Panc1 (cell line): ENCODE data around the gene DAPK2. TPM values are rescaled to one million over a fixed set of nuclear protein-coding genes. Genes with fewer than 3 reads are reported as not detected.

Experiments
- ATAC-seq: fragments of 200-7000 bp; cut with Tn5 transposase; 2 replicates; pipeline ENCODE4 v1.9.1; 2020; ENCODE audit warnings: mild to moderate bottlenecking, moderate library complexity
- BruUV-seq: library from RNA; stranded (reverse); fragments of 400-500 nt; replicated peaks from 2 replicates; lab custom pipeline; 2021; lab: Mats Ljungman, UMichigan
- CTCF ChIA-PET: fragments of 300-600 bp; sonication (Branson Sonifier 250); formaldehyde crosslinking; loops from one replicate; lab custom pipeline; 2022; ENCODE audit warnings: antibody characterized with exemption; lab: Charles Lee
- POLR2A ChIA-PET: fragments of 300-600 bp; sonication (Branson Sonifier 250); formaldehyde crosslinking; loops from one replicate; lab custom pipeline; 2022; ENCODE audit warnings: antibody characterized with exemption; lab: Charles Lee
- DNase-seq: peaks from one replicate; pipeline ENCODE4 v3.0.0-alpha.2; 2010; ENCODE audit warnings: low read depth, low spot score
- H3K27ac ChIP-seq: 2 replicates; pipeline ENCODE4 v1.5.1; 2011; ENCODE audit warnings: mild to moderate bottlenecking, low read length, inconsistent platforms
- H3K27me3 ChIP-seq: fragments of 200-500 bp; sonication (Bioruptor generic); 2 replicates; pipeline ENCODE4 v1.6.0; 2014; ENCODE audit warnings: low read length, inconsistent platforms; ENCODE audit not compliant: control insufficient read depth, insufficient read depth
- H3K36me3 ChIP-seq: fragments of 200-500 bp; sonication (Bioruptor generic); 2 replicates; pipeline ENCODE4 v1.5.1; 2014; ENCODE audit warnings: inconsistent platforms, mild to moderate bottlenecking, low read length, moderate library complexity; ENCODE audit not compliant: control insufficient read depth, insufficient read depth
- H3K4me1 ChIP-seq: 2 replicates; pipeline ENCODE4 v1.5.1; 2011; ENCODE audit warnings: inconsistent platforms, mild to moderate bottlenecking, low read length, moderate library complexity; ENCODE audit not compliant: control insufficient read depth, insufficient read depth
- H3K4me3 ChIP-seq, 2 experiments: 2 replicates each; pipeline ENCODE4 v1.5.1; 2011 to 2012; ENCODE audit warnings: low read depth in 2 of 2, low read length in 2 of 2, mild to moderate bottlenecking in 2 of 2, inconsistent platforms in 1 of 2, moderate library complexity in 1 of 2
- H3K9me3 ChIP-seq: fragments of 200-500 bp; sonication (Bioruptor generic); 2 replicates; pipeline ENCODE4 v1.5.1; 2014; ENCODE audit warnings: low read depth, mild to moderate bottlenecking, inconsistent platforms, low read length, moderate library complexity; ENCODE audit not compliant: control insufficient read depth, insufficient read depth
- CTCF ChIP-seq: fragments of 450-650 bp; IDR thresholded peaks from 2 replicates; pipeline ENCODE4 v1.5.1; 2017; ENCODE audit warnings: mild to moderate bottlenecking
- POLR2AphosphoS5 ChIP-seq: IDR thresholded peaks from 2 replicates; pipeline ENCODE4 v1.6.1; 2012; ENCODE audit warnings: mild to moderate bottlenecking, low read depth, low read length, moderate library complexity
- REST ChIP-seq, 2 experiments: IDR thresholded peaks; 2 replicates each; pipeline ENCODE4 v1.6.1; 2011 to 2012; ENCODE audit warnings: low read depth in 2 of 2, control low read depth in 1 of 2, low read length in 1 of 2, mild to moderate bottlenecking in 1 of 2, moderate library complexity in 1 of 2; ENCODE audit not compliant: insufficient read depth in 1 of 2
- SIN3A ChIP-seq: IDR thresholded peaks from 2 replicates; pipeline ENCODE4 v1.6.1; 2012; ENCODE audit warnings: low read depth, mild to moderate bottlenecking, low read length, moderate library complexity, borderline replicate concordance; ENCODE audit not compliant: insufficient read depth
- TCF7L2 ChIP-seq: IDR thresholded peaks from 2 replicates; pipeline ENCODE4 v1.6.1; 2011; ENCODE audit warnings: mild to moderate bottlenecking, low read depth, low read length, inconsistent platforms
- in situ Hi-C: cut with HindIII; loops from 2 replicates; pipeline ENCODE4 v1.10.0; 2016; ENCODE audit warnings: low sequenced_read_pairs, low pct_unique_long_range_greater_than_20kb
- intact Hi-C: fragments of 100-400 bp; cut with micrococcal nuclease; formaldehyde crosslinking; loops from one replicate; pipeline ENCODE4 v1.10.0; 2022; ENCODE audit not compliant: unreplicated experiment
- total RNA-seq: library from RNA; stranded (reverse); gene quantifications from one replicate; pipeline ENCODE4 v1.2.1, GENCODE V29; 2021; ENCODE audit not compliant: unreplicated experiment

Gene DAPK2
- total RNA-seq, 1 experiment from 2014 or later = 10.2 TPM

- DNase-seq (no peak), ATAC-seq (no peak)
- Histone ChIP-seq H3K36me3 (no peaks in the 10 kb centered on the region), H3K4me1 (no peaks in the 10 kb centered on the region), H3K4me3 (no peak overlapping the region), H3K27me3 (no peaks in the 10 kb centered on the region), H3K9me3 (no peaks in the 10 kb centered on the region), H3K27ac (no peak overlapping the region)
- intact Hi-C loops = no loop called here
- in situ Hi-C loops = no loop called here
- no TSS peak for BruUV-seq
- CTCF ChIA-PET = interaction anchor here (0.8 to 1.6 kb wide), 5 partner anchors 20 to 123 kb away, joined by 3 to 14 read pairs (median 5); partner anchors contain the start of gene DAPK2
- POLR2A ChIA-PET = no interaction called here
- TF ChIP-seq REST (IDR thresholded peaks at IDR 0.05; ENCODE audit: insufficient read depth in 1 of 2, low read depth in 2 of 2, low read length in 1 of 2) (no peak), POLR2AphosphoS5 (no peak), CTCF (no peak), SIN3A (no peak), TCF7L2 (no peak)
These were observed 101.7 kb downstream of the DAPK2 start for GRCh38 chr15:63944681-63944955.

- no TSS peak for BruUV-seq
- no peak for TF ChIP-seq POLR2AphosphoS5
- no peak for TF ChIP-seq TCF7L2
- TF ChIP-seq REST (IDR thresholded peaks at IDR 0.05; ENCODE audit: insufficient read depth in 1 of 2, low read depth in 2 of 2, low read length in 1 of 2) = no peak
- TF ChIP-seq CTCF = no peak
- no peak for TF ChIP-seq SIN3A
- Histone ChIP-seq H3K27ac (no peak overlapping the region), H3K36me3 (no peaks in the 10 kb centered on the region), H3K9me3 (no peaks in the 10 kb centered on the region), H3K4me3 (no peak overlapping the region), H3K4me1 (no peaks in the 10 kb centered on the region), H3K27me3 (no peaks in the 10 kb centered on the region)
- intact Hi-C loops (no loop called here), in situ Hi-C loops (no loop called here)
- CTCF ChIA-PET = interaction anchor here (0.8 kb wide), 1 partner anchor 44 kb away, joined by 8 read pairs; no protein-coding TSS in a partner anchor
- POLR2A ChIA-PET = no interaction called here
- ATAC-seq = no peak
- no peak for DNase-seq
These were observed 102.2 kb downstream of the DAPK2 start for GRCh38 chr15:63943829-63944680.
